ENCODE measurements around the gene PAPPA.

- TF ChIP-seq CTCF (IDR thresholded peaks at IDR 0.05; ENCODE audit: poor library complexity, severe bottlenecking) (no peak), POLR2AphosphoS5 (IDR thresholded peaks at IDR 0.05) (no peak), SMC3 (conservative IDR thresholded peaks at IDR 0.05; ENCODE audit: poor library complexity) (no peak), EZH2 (IDR thresholded peaks at IDR 0.05; ENCODE audit: borderline replicate concordance, insufficient read depth, low read length, poor library complexity, severe bottlenecking) (no peak), EP300 (conservative IDR thresholded peaks at IDR 0.05; ENCODE audit: poor library complexity, severe bottlenecking) (no peak), RAD21 (conservative IDR thresholded peaks at IDR 0.05) (no peak), TAF1 (IDR thresholded peaks at IDR 0.05; ENCODE audit: low read depth) (no peak)
- TF ChIP-seq, protein P1, sequence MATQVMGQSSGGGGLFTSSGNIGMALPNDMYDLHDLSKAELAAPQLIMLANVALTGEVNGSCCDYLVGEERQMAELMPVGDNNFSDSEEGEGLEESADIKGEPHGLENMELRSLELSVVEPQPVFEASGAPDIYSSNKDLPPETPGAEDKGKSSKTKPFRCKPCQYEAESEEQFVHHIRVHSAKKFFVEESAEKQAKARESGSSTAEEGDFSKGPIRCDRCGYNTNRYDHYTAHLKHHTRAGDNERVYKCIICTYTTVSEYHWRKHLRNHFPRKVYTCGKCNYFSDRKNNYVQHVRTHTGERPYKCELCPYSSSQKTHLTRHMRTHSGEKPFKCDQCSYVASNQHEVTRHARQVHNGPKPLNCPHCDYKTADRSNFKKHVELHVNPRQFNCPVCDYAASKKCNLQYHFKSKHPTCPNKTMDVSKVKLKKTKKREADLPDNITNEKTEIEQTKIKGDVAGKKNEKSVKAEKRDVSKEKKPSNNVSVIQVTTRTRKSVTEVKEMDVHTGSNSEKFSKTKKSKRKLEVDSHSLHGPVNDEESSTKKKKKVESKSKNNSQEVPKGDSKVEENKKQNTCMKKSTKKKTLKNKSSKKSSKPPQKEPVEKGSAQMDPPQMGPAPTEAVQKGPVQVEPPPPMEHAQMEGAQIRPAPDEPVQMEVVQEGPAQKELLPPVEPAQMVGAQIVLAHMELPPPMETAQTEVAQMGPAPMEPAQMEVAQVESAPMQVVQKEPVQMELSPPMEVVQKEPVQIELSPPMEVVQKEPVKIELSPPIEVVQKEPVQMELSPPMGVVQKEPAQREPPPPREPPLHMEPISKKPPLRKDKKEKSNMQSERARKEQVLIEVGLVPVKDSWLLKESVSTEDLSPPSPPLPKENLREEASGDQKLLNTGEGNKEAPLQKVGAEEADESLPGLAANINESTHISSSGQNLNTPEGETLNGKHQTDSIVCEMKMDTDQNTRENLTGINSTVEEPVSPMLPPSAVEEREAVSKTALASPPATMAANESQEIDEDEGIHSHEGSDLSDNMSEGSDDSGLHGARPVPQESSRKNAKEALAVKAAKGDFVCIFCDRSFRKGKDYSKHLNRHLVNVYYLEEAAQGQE (IDR thresholded peaks at IDR 0.05; ENCODE audit: borderline replicate concordance), result no peak
Observed at GRCh38 chr9:116432051-116432450, 278.5 kb downstream of the PAPPA start.
